Liver (tissue), 9 donors: ENCODE data around the gene FCHO2. TPM values are rescaled to one million over a fixed set of nuclear protein-coding genes. Genes with fewer than 3 reads are reported as not detected.

Source experiments
- DNase-seq: peaks from one replicate; pipeline ENCODE4 v3.0.0-alpha.2; 2017; ENCODE audit warnings: low spot score
- H3K27ac ChIP-seq, 2 donors: one replicate each; pipeline ENCODE4 v1.7.0; 2013; ENCODE audit warnings: inconsistent platforms in 2 of 2, low read length in 2 of 2, control low read depth in 1 of 2, low read depth in 1 of 2, mild to moderate bottlenecking in 1 of 2
- H3K27me3 ChIP-seq, 4 donors: one replicate each; pipeline versions ENCODE4 v1.6.1 to v1.7.0; 2013; ENCODE audit warnings: low read length in 3 of 4, inconsistent platforms in 1 of 4, mild to moderate bottlenecking in 1 of 4, moderate library complexity in 1 of 4; ENCODE audit not compliant: control insufficient read depth in 4 of 4, insufficient read depth in 4 of 4
- H3K36me3 ChIP-seq, 4 donors: one replicate each; pipeline versions ENCODE4 v1.6.1 to v1.7.0; 2013; ENCODE audit warnings: low read length in 3 of 4, mild to moderate bottlenecking in 3 of 4, low read depth in 1 of 4, moderate library complexity in 1 of 4; ENCODE audit not compliant: control insufficient read depth in 4 of 4, insufficient read depth in 3 of 4
- H3K4me1 ChIP-seq, 4 donors: one replicate each; pipeline versions ENCODE4 v1.6.1 to v1.7.0; 2013; ENCODE audit warnings: low read length in 3 of 4, mild to moderate bottlenecking in 3 of 4, moderate library complexity in 1 of 4; ENCODE audit not compliant: control insufficient read depth in 4 of 4, insufficient read depth in 4 of 4
- H3K4me3 ChIP-seq, 3 donors: one replicate each; pipeline versions ENCODE4 v1.6.1 to v1.7.0; 2013; ENCODE audit warnings: low read length in 3 of 3, control low read depth in 1 of 3, low read depth in 1 of 3, mild to moderate bottlenecking in 1 of 3
- H3K9ac ChIP-seq, 2 donors: one replicate each; pipeline ENCODE4 v1.7.0; 2013; ENCODE audit warnings: low read length in 2 of 2, mild to moderate bottlenecking in 2 of 2, moderate library complexity in 2 of 2, control low read depth in 1 of 2, low read depth in 1 of 2
- H3K9me3 ChIP-seq, 4 donors: one replicate each; pipeline versions ENCODE4 v1.6.1 to v1.7.0; 2013; ENCODE audit warnings: low read length in 3 of 4; ENCODE audit not compliant: control insufficient read depth in 4 of 4
- CTCF ChIP-seq: fragments of 150-350 bp; IDR thresholded peaks from 2 replicates; pipeline ENCODE4 v1.5.1; 2017; ENCODE audit warnings: improper control_type of control experiment, low read depth, low read length; ENCODE audit not compliant: missing input control
- EGR1 ChIP-seq, 2 donors: IDR thresholded peaks; 2 replicates each; pipeline ENCODE4 v1.6.1; 2016 to 2018; ENCODE audit warnings: antibody characterized with exemption in 2 of 2, low read depth in 2 of 2
- FOXA1 ChIP-seq: IDR thresholded peaks from 2 replicates; pipeline ENCODE4 v1.6.1; 2016; ENCODE audit warnings: antibody characterized with exemption
- FOXA2 ChIP-seq: IDR thresholded peaks from 2 replicates; pipeline ENCODE4 v1.6.1; 2016; ENCODE audit warnings: antibody characterized with exemption
- GABPA ChIP-seq, 2 donors: IDR thresholded peaks in 1 of 2; conservative IDR thresholded peaks in 1 of 2; 2 replicates each; pipeline ENCODE4 v1.6.1; 2016; ENCODE audit warnings: antibody characterized with exemption in 2 of 2, mild to moderate bottlenecking in 1 of 2, moderate library complexity in 1 of 2
- HNF4A ChIP-seq, 2 donors: conservative IDR thresholded peaks; 2 replicates each; pipeline ENCODE4 v1.6.1; 2016; ENCODE audit warnings: antibody characterized with exemption in 2 of 2, mild to moderate bottlenecking in 2 of 2
- JUND ChIP-seq, 2 donors: IDR thresholded peaks; 2 replicates each; pipeline ENCODE4 v1.6.1; 2016; ENCODE audit warnings: antibody characterized with exemption in 2 of 2
- MAX ChIP-seq: IDR thresholded peaks from 2 replicates; pipeline ENCODE4 v1.6.1; 2016; ENCODE audit warnings: antibody characterized with exemption
- NR2F2 ChIP-seq: IDR thresholded peaks from 2 replicates; pipeline ENCODE4 v1.6.1; 2016; ENCODE audit warnings: antibody characterized with exemption
- RAD21 ChIP-seq, 2 donors: IDR thresholded peaks; 2 replicates each; pipeline ENCODE4 v1.6.1; 2016; ENCODE audit warnings: antibody characterized with exemption in 2 of 2, mild to moderate bottlenecking in 2 of 2
- REST ChIP-seq: IDR thresholded peaks from 2 replicates; pipeline ENCODE4 v1.6.1; 2016; ENCODE audit warnings: antibody characterized with exemption, mild to moderate bottlenecking
- RXRA ChIP-seq, 2 donors: IDR thresholded peaks; 2 replicates each; pipeline ENCODE4 v1.6.1; 2017 to 2018; ENCODE audit warnings: antibody characterized with exemption in 2 of 2, mild to moderate bottlenecking in 1 of 2
- SP1 ChIP-seq: IDR thresholded peaks from 2 replicates; pipeline ENCODE4 v1.6.1; 2018; ENCODE audit warnings: antibody characterized with exemption, mild to moderate bottlenecking
- TAF1 ChIP-seq: conservative IDR thresholded peaks from 2 replicates; pipeline ENCODE4 v1.6.1; 2016; ENCODE audit warnings: antibody characterized with exemption, mild to moderate bottlenecking
- YY1 ChIP-seq: IDR thresholded peaks from 2 replicates; pipeline ENCODE4 v1.6.1; 2016; ENCODE audit warnings: antibody characterized with exemption, mild to moderate bottlenecking
- ZBTB33 ChIP-seq: IDR thresholded peaks from 2 replicates; pipeline ENCODE4 v1.6.1; 2016; ENCODE audit warnings: antibody characterized with exemption
- WGBS: extraction: QIAGEN DNeasy Blood & Tissue Kit; methylation state at CpG from one replicate; pipeline ENCODE4 v1.1.7; 2013; 5-methylcytosine and 5-hydroxymethylcytosine counted together
- polyA plus RNA-seq, 2 donors: library from polyadenylated mRNA; stranded (reverse) in 1 of 2; unstranded in 1 of 2; fragments of 200-250 nt in 1 of 2; fragments of >200 nt in 1 of 2; fragmentation: Nextera tagmentation in 1 of 2; extraction: Ambion mirVana in 1 of 2; gene quantifications; one replicate each; pipeline versions ENCODE4 v1.2.1 to v1.2.3, GENCODE V29; 2013 to 2015
- total RNA-seq, 2 donors: library from RNA; depleted of rRNA; stranded (reverse); fragments of >200 nt; gene quantifications; one replicate each; pipeline ENCODE4 v1.2.3, GENCODE V29; 2014
- donor health status: healthy.
- donor health status: healthy.
- donor health status: healthy.
- donor health status: healthy.
- donor health status: healthy.

Gene FCHO2
- total and polyA plus RNA-seq, 4 donors: 5.3 to 37.5 (median 9.3) TPM

GRCh38 chr5:72936893-72937292 is 18.9 kb upstream of the FCHO2 start:
- no peaks in the 10 kb centered on the region for H3K27me3 ChIP-seq
- H3K4me3 ChIP-seq: no peak overlapping the region
- 92% methylated on average over 4 of the region's 4 CpGs for WGBS
- H3K36me3 ChIP-seq: no peaks in the 10 kb centered on the region
- H3K9me3 ChIP-seq: no peaks in the 10 kb centered on the region
- peaks cover 0 to 6% (median 2%) of the 10 kb centered on the region in 4 donors for H3K4me1 ChIP-seq
- no peak overlapping the region for H3K27ac ChIP-seq
- no peak overlapping the region for H3K9ac ChIP-seq
- TF ChIP-seq SP1 (no peak), CTCF (no peak), EGR1 (IDR thresholded peaks at IDR 0.05; ENCODE audit: low read depth in 2 of 2) (no peak), GABPA (IDR thresholded peaks at IDR 0.05 in 1 of 2, conservative IDR thresholded peaks at IDR 0.05 in 1 of 2) (no peak), RXRA (IDR thresholded peaks at IDR 0.05) (no peak), YY1 (no peak)
- no peak for DNase-seq

GRCh38 chr5:72937517-72938061 is 18.3 kb upstream of the FCHO2 start:
- no peaks in the 10 kb centered on the region for H3K27me3 ChIP-seq
- H3K4me3 ChIP-seq: no peak overlapping the region
- 83% methylated on average over 3 of the region's 3 CpGs for WGBS
- no peak for DNase-seq
- no peak for TF ChIP-seq YY1
- no peak for TF ChIP-seq FOXA2
- TF ChIP-seq RAD21 (IDR thresholded peaks at IDR 0.05): no peak
- TF ChIP-seq CTCF: no peak
- TF ChIP-seq HNF4A (conservative IDR thresholded peaks at IDR 0.05): no peak
- TF ChIP-seq RXRA (IDR thresholded peaks at IDR 0.05): no peak
- TF ChIP-seq ZBTB33: no peak
- TF ChIP-seq JUND (IDR thresholded peaks at IDR 0.05): no peak
- TF ChIP-seq EGR1 (IDR thresholded peaks at IDR 0.05; ENCODE audit: low read depth in 2 of 2): no peak
- no peak for TF ChIP-seq MAX
- no peak for TF ChIP-seq REST
- no peak for TF ChIP-seq NR2F2
- no peak for TF ChIP-seq GABPA (IDR thresholded peaks at IDR 0.05 in 1 of 2, conservative IDR thresholded peaks at IDR 0.05 in 1 of 2)
- no peak for TF ChIP-seq FOXA1
- no peak for TF ChIP-seq TAF1
- H3K27ac ChIP-seq: no peak overlapping the region
- no peaks in the 10 kb centered on the region for H3K9me3 ChIP-seq
- no peak overlapping the region for H3K9ac ChIP-seq
- peaks cover 0 to 6% (median 2%) of the 10 kb centered on the region in 4 donors for H3K4me1 ChIP-seq
- H3K36me3 ChIP-seq: no peaks in the 10 kb centered on the region
